Gastroesophageal sphincter (tissue), 3 donors: ENCODE results near the gene AAK1.

Source experiments
- CTCF ChIP-seq, 4 experiments: fragments of 200-600 bp in 2 of 4; fragments of 450-650 bp in 2 of 4; sonication (generic) in 1 of 4; IDR thresholded peaks; one replicate each; pipeline ENCODE4 v1.5.1; 2017 to 2019; ENCODE audit warnings: antibody characterized with exemption in 4 of 4, mild to moderate bottlenecking in 2 of 4, moderate library complexity in 2 of 4
- EP300 ChIP-seq: sonication (generic); formaldehyde crosslinking; IDR thresholded peaks from one replicate; pipeline ENCODE4 v1.6.1; 2017; ENCODE audit warnings: antibody characterized with exemption, mild to moderate bottlenecking
- POLR2A ChIP-seq, 2 donors: fragments of 450-650 bp; IDR thresholded peaks; one replicate each; pipeline ENCODE4 v1.6.1; 2017; ENCODE audit warnings: antibody characterized with exemption in 2 of 2, mild to moderate bottlenecking in 2 of 2, moderate library complexity in 1 of 2
- POLR2AphosphoS5 ChIP-seq: sonication (generic); formaldehyde crosslinking; IDR thresholded peaks from one replicate; pipeline ENCODE4 v1.6.1; 2017; ENCODE audit warnings: antibody characterized with exemption

GRCh38 chr2:69641471-69641870 is 2.1 kb downstream of the AAK1 start:
- no peak for TF ChIP-seq CTCF (IDR thresholded peaks at IDR 0.05)
- no peak for TF ChIP-seq EP300
- no peak for TF ChIP-seq POLR2A (IDR thresholded peaks at IDR 0.05)
- no peak for TF ChIP-seq POLR2AphosphoS5
